Fibroblast of lung (primary cell): ENCODE data around the gene KIAA1671.

Source experiments
- CTCF ChIP-seq, 2 donors: IDR thresholded peaks in 1 of 2; conservative IDR thresholded peaks in 1 of 2; 1 replicate in 1 of 2; 2 replicates in 1 of 2; pipeline ENCODE4 v1.5.1; 2011 to 2012; ENCODE audit warnings: low read length in 2 of 2, control low read depth in 1 of 2, inconsistent platforms in 1 of 2, low read depth in 1 of 2, mild to moderate bottlenecking in 1 of 2
- EZH2 ChIP-seq: IDR thresholded peaks from 2 replicates; pipeline ENCODE4 v1.5.1; 2012; ENCODE audit warnings: low read length, control low read depth, mild to moderate bottlenecking; ENCODE audit errors: missing control alignments

- TF ChIP-seq CTCF (conservative IDR thresholded peaks at IDR 0.05 in 1 of 2, IDR thresholded peaks at IDR 0.05 in 1 of 2; ENCODE audit: low read depth in 1 of 2, low read length in 2 of 2) (no peak), EZH2 (no peak)
Observed at GRCh38 chr22:25122136-25122764, 169.7 kb downstream of the KIAA1671 start.
